SKM-1 treated with dmso at 0.1 percent for 144 hours (cell line): ENCODE data around the gene DESI2.
A peak's percentile ranks its signal among the peaks of the same experiment; 100 is the strongest.
"Not testable (repeated sequence)": the region's sequence is repeated elsewhere in the genome, so short reads cannot be mapped to it uniquely, and the experiment has no call there.

Experiments used
- DNase-seq: peaks from one replicate; lab custom pipeline; 2025; ENCODE audit not compliant: unreplicated experiment; lab: John Stamatoyannopoulos, UW

DESI2 gene

DNA sequence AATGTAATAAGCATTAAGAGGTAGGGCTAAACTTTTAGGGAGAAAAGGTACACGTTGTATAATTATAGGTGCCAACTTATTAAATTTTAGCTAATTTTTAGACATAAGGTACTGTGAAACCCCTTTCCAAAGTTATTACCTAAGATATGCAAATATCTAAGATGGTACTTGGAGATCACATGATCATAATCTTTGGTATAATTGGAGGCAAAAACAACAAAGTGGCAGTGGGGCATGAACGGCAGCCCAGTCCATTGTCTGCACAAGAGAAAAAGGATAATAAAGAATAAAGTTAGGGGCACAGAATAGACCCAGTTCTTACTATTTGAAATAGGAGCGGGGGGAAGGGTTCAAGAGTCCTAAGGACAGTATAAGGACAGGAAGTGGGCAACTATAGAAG lies 51.2 kb downstream of the DESI2 start:
- no peak for DNase-seq

DNA sequence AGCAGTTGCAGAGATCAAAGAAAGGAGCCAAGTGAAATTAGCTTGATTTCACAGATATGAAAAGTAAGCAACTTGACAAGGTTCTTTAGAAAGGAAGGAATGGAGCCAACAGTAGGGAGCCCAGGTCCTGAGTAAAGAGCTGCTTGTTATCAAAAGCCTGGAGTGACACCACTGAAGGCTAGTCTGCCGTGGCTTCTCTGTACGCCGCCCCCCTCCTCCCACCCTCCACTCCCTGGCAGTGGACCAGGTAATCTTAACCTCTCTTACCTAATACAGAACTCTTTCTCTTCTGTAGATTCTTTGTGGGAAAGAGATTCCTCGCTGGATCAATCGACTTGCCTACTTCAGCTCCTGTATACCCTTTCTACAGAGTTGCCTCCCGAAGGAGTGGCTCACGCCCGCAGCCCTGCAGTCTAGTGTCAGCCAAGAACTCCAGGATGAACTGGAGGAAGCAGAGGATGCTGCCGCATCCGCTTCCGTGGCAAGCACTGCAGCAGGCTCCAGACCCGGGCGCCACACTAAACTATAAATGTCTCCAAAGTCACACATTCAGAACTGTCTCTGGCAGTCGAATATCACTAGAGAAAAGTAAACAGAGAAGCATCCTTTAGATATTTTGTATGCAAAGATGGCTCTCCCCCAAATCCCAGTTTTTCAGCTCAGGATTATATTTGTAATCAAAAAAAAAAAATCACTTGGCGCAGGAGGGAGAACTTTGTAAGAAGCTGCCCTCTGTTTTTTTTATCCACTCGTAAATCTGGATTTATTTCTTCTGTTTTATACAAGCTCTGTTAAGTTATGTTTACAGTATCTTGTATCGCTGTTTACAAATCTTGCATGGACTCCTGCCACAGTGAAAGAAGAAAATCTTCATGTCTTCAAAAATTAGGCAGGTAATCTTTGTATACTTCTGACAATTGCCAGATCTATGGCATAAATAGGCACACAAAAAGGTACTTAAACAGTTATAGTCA lies 52.6 kb downstream of the DESI2 start:
- no peak for DNase-seq

DNA sequence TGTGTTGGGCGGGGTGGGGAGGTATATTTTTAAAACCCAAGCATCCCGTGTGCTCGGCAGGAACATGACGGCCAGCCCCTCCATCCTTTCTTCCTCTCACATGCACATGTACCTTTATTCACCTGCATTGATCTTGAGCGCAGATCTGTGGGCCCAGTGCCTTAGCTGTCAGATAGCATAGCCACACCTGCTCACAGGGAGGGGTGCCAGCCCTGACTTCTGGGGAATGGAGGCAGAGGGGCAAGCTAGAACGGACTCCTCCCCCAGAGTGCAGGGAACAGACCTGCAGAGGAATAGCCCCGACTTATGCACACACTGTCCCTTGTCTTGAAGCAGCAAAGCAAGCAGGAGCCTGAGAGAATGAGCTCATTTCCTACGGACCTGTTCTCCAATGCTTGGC lies 56.1 kb downstream of the DESI2 start:
- DNase-seq, result no peak

DNA sequence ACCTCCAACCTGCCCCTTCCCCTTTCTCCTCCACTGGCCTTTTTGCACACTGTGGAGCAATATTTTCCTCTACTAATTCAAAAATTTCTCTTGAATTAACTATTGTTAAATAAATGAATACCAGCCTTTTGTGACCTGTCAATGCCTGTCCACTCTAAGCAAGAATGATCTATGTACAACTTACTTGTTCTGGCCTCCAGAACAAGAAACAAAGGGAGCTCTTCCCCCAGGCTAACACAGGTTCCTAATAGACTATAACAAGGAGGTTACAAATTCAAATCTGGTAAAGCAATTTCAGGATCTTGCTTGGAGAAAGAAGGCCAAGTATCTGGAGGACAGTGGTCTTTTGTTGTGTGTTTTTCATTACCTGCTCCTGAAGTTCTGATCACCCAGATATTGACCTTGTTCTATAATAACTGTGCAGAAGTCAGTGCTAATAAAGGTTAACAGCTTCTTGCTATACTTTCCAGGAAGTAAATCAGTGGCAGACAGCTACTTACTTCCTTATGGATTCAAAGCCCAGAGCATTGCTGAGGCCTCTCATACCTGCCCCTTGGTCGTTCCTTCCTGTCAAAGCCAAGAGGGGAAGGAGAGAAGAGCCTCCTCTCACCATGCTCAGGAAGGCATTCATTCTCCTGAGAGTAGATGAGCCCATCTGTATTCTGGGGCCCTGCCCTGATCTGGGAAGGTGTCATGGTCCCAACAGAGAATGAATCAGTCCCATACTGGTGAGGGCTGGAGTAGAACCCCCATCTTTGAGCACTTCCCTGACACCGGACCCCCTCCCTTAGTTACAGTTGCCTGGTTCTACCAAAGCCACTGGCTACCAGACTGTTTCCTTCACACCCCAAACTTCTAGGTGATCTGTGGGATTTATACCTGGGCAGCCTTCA lies 56.8 kb downstream of the DESI2 start:
- no peak for DNase-seq

DNA sequence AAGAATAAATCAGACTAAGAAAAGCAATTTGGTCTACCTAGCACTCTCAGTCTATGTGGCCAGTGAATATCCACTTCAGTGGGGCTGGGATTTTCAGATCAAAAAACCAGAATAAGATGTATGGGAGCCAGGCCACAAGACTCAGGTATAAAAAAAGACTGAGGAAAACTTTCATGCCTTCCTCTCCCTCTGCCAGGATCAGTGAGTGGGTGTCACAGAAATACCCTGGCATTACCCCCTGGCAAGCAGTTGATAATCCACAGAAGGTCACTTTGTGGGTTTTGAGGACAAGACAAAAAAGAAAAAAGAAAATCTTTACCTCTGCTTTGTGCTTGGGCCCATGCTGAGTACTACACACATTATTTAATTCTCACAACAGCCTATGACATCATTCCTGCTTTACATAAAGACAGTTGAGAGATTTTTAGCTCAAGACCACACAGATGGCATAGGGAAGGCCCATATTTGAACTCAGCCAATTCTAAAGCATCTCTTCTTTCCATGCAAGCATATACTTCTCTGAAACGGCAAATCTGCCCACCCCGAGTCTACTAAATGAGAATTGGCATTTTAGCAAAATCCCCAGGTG lies 57.6 kb downstream of the DESI2 start:
- no peak for DNase-seq

DNA sequence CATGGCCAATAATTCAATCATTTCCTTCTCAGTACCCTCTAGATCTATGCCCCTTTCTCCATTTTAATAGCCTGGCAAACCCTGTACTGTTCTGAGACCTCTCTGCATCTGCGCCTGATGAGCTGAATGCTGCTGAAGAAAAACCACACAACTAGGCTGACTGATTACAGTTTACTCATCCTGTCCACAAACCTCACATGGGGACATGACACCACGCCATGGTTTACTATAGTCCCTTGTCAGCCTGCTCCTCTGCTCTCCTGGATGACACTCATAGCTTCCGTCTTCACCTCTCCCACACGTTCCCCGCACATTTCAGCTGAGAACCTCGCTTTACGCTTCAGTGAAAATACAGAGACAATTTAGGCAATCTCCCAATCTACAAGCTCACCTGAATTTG lies 59.7 kb downstream of the DESI2 start:
- DNase-seq, result no peak

DNA sequence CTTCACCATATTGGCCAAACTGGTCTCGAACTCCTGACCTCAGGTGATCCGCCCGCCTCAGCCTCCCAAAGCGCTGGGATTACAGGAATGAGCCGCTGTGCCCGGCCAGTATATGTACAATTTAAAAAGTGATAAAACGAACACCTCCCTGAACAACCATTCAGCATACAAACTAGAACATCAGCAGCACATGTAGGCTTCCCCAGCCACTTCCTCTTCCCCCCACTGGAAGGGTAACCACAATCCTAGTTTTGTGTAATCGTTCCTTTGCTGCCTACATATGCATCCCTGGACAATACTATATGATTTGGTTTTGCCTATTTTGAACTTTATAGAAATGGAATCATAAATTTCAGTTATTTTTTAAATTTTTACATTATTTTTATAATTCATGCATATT lies 60.4 kb downstream of the DESI2 start:
- DNase-seq, result peak; percentile 84

DNA sequence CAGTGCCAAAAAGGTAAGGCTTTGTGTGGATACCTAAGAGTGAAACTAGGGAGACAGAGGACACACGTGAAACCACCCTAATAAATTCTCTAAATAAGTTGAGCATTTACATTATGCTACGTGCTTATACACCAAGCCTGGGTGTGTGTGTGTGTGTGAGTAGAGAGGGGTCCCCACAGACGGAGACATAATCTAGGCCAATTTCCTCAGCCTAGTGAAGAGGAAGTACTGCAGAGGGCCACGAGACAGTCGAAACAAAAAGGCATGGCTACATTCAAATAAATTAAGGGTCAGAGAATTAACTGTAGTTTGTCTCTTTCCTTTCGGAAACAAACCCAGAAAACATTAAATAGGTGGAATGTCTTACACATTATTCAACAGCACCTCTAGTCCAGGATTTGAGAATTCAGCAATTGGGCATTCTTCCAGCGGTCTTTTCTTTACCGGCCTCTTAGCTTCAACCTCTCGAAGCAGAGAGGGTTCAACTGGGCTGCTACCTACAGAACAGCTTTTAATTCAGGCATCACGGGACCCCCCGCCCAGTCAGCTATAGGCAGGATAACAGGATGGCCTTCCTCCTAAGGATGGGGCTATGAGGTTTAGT lies 75.0 kb downstream of the DESI2 start:
- no peak for DNase-seq

DNA sequence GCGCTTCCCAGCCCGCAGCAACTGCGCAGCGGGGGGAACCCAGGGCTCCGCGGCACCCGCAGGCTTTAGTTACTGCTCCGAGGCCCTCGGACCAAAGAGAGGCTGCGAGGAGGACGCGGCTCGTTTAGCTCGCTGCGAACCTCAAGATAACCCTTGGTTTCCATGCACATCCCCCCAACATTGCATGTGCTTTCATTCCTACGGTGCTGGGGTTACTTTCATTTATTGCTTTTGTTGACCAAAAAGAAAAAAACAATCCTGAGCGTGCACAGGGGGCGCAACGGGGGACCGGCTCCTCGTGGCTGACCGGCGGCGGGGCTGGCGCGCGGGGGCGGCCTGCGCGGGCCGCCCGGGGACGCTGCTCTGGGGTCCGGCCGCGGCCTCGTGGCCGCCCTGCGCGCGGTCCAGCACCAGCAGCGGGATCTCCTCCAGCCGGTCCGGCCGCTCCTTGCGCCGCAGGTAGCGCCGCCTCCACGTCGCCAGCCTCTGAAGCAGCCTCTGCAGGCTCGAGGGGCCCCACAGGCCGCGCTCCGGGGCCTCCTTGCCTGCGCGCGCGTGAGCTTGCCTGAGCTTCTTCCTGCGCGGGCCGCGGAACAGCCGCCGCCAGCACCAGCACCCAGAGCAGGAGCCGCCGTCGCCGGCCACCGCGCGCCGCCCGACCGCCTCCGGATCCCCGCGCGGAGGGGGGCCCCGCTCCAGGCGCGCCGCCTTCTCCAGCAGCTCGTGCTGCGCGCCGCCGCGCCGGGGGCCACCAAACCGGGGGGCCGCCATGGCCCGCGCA lies 77.4 kb downstream of the DESI2 start:
- no peak for DNase-seq

DNA sequence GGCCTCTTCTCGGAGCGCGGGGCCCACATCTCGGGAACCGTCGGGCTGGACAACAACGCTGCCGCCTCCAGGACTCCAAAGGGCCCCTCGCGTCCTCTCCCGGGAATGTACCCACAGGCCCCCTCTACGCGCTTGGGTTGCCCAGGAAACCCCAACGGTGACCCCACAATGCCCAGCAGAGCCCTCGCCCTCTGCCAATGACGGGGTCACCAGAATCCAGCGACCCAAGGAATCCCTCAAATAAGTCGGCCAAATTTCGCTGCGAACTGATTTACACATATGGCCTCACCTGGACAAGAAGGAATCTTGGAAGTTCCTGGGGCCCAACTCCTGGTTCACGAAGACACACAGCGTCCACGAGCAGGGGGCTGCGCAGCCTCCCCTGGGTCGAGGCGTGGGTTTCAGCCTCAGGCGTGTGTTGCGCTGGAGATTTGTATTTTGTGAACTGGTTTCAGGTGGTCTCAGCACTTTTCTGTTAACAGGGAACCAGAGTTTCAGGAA lies 78.1 kb downstream of the DESI2 start:
- DNase-seq, result no peak

DNA sequence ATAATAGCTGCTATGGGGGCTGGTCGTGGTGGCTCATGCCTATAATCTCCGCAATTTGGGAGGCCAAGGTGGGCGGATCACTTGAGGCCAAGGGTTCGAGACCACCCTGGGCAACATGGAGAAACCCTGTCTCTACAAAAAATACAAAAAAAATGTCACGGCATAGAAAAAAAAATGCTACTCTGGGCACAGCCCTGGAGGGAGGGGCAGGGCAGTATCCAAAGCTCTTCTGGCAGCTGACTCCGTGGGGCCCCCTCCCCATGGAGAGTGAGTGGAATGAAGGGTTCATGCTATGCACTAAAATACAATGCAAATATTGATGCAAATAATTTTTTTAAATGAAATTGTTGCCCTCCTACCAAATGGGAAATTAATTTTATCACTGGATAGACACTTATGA lies 78.7 kb downstream of the DESI2 start:
- no peak for DNase-seq

DNA sequence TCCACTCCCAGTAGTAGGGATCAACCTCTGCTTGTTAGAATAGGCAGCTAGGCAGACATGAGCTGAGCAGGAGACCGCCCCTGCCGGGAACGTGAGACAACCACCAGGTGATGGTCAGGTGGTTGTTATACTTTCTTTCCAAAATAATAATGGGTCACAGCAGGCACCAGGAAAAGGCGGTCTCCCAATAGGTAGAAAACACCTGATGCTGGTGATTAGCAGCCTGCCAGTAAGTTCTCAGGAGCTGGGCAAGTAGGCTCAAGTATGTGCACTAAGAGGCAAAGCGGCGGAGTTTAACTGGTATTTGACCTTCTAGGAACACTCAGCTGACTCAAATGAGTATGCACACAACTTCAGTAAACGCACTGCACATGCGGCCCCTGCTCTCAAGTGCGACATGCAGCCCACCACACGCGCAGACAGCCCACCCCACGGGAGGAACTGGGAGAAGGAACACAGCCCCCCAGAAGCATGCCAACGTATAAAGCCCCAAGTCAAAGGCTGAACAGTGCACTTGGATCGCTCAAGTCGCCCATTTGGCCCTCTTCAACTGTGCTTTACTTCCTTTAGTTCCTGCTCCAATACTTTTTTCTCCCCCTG lies 80.0 kb downstream of the DESI2 start:
- DNase-seq, result no peak

DNA sequence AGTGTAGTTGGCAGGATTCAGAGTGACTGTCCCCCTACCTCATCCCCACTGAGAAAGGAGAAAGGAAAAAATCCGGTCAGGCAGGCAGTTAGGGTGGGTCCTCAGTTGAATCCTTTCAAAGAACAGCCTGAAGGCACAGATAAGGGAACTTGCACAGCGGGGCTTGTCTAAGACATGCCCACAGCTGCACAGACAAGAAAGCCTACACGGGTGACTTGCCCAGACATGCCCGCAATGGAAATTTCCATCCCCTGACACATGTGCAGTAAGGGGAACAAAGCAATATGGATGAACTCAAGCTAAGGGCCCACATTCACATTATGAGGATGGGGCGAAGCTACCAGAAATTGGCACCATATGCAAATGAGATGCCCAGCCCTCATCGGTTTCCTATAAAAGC lies 82.5 kb downstream of the DESI2 start:
- DNase-seq, result no peak

DNA sequence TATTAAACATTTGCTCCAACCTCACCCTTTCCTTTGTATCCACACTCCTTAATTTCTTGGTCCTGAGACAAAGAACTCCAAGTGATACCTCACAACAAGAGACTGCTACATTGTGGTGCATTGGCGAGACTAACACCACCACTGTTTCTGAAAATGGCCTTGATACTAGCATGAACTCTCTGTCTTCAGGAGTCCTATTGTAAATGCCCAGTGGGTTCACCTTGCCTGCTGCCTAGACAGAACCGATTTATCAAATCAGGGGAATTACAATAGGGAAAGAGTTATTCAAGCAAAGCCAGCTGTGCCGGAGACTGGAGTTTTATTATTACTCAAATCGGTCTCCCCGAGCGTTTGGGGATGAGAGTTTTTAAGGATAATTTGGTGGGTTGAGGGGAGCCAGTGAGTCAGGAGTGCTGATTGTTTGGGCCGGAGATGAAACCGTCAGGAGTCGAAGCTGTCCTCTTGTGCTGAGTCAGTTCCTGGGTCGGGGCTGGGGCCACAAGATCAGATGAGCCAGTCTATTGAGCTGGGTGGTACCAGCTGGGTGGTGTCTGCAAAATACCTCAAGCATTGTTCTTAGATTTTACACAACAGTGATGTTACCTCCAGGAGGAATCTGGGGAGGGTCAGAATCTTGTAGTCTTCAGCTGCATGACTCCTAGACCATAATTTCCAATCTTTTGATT lies 83.1 kb downstream of the DESI2 start:
- no peak for DNase-seq

DNA sequence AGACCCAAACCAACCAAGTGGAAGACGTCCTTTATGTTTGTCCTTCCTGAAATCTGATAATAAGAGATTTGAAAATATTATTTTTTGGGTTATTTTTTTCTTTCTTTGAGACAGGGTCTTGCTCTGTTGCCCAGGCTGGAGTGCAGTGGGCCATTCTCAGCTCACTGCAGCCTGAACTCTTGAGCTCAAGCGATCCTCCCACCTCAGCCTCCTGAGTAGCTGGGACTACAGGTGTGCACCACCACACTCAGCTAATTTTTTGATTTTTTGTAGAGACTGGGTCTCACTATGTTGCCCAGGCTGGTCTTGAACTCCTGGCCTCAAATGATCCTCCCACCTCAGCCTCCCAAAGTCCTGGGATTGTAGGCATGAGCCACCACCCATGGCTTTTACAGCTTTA lies 86.2 kb downstream of the DESI2 start:
- DNase-seq, result not testable (repeated sequence)

DNA sequence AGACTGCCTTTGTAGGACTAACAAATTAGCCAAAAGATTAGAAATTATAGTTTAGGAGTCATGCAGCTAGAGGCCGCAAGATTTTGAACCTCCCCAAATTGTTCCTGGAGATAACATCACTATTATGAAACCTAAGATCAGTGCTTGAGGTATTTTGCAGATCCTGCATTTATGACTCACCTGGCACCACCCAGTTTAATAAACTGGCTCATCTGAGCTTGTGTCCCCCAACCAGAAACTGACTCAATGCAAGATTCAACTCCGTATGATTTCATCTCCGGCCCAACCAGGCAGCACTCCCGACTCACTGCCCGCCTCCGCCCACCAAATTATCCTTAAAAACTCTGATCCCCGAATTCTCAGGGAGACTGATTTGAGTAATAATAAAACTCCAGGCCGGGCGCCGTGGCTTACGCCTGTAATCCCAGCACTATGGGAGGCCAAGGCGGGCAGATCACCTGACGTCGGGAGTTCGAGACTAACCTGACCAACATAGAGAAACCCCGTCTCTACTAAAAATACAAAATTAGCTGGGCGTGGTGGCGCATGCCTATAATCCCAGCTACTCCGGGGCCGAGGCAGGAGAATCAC lies 87.2 kb downstream of the DESI2 start:
- not testable (repeated sequence) for DNase-seq

DNA sequence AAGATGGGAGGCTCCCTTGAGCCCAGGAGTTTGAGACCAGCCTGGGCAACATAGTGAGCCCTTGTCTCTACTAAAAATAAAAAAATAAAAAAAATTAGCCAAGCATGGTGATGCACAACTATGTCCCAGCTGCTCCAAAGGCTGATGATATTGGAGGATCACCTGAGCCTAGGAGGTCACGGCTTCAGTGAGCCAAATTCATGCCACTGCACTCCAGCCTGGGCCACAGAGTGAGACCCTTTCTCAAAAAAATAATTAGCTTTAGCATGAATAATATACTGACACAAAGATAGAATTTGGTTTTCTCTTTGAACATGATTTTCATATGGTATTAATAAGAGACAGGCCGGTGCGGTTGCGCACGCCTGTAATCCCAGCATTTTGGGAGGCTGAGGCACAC lies 88.8 kb downstream of the DESI2 start:
- DNase-seq, result no peak

DNA sequence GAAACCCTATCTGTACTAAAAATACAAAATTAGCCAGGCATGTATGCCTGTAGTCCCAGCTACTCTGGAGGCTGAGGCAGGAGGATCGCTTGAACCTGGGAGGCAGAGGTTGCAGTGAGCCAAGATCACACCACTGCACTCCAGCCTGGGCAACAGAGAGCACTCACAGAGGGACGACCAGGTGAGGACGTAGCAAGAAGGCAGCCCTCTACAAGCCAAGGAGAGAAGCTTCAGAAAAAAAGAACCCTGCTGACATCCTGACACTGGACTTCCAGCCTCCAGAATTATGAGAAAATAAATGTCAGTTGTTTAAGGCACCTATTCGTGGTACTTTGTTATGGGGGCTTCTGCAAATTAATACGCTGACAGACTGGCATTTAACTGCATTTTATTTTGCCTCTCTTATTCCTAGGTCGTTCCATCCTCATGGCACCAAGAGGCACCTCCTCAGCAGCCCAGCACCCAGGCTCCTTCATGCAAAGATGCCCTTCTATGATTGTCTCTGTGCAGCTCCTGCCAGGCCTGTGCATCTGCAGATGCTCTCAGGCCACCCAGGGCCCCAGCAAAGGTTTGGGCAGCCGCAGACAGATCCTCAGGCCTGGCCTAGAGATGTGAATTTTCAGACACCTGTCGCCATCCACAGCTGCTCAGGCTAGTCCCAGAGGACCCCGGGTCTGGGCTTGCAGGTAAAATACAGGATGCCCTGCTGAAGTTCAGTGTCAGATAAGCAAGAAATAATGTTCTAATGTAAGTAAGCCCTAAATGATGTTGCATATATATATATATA lies 96.5 kb downstream of the DESI2 start:
- no peak for DNase-seq
